Prostate gland (tissue), 2 donors: ENCODE results near the gene NASP. TPM values are rescaled to one million over a fixed set of nuclear protein-coding genes. Genes with fewer than 3 reads are reported as not detected.

Source experiments
- DNase-seq: peaks from one replicate; pipeline ENCODE4 v3.0.0-alpha.2; 2019; ENCODE audit warnings: low spot score
- H3K27ac ChIP-seq, 2 donors: fragments of 200-600 bp; sonication (generic); 2 replicates each; pipeline ENCODE4 v1.5.1; 2017 to 2019
- H3K27me3 ChIP-seq: fragments of 200-600 bp; sonication (generic); replicated peaks from 2 replicates; pipeline ENCODE4 v1.5.1; 2019; ENCODE audit not compliant: insufficient read depth
- H3K36me3 ChIP-seq, 2 donors: fragments of 200-600 bp; sonication (generic); 1 replicate in 1 of 2; 2 replicates in 1 of 2; pipeline versions ENCODE4 v1.5.1 to v1.8.1; 2017 to 2019
- H3K4me1 ChIP-seq: fragments of 200-600 bp; sonication (generic); replicated peaks from 2 replicates; pipeline ENCODE4 v1.5.1; 2019
- H3K4me3 ChIP-seq, 2 donors: fragments of 200-600 bp; sonication (generic); 2 replicates each; pipeline ENCODE4 v1.5.1; 2017 to 2019
- H3K9me3 ChIP-seq: fragments of 200-600 bp; sonication (generic); 2 replicates; pipeline ENCODE4 v1.5.1; 2017
- POLR2A ChIP-seq: fragments of 450-650 bp; IDR thresholded peaks from one replicate; pipeline ENCODE4 v1.6.1; 2016; ENCODE audit warnings: antibody characterized with exemption, mild to moderate bottlenecking
- POLR2AphosphoS5 ChIP-seq: sonication (generic); formaldehyde crosslinking; IDR thresholded peaks from one replicate; pipeline ENCODE4 v1.6.1; 2017; ENCODE audit warnings: antibody characterized with exemption
- WGBS: methylation state at CpG from one replicate; pipeline ENCODE4 v1.1.5; 2018; 5-methylcytosine and 5-hydroxymethylcytosine counted together
- intact Hi-C: fragments of 100-400 bp; cut with DNase I; formaldehyde crosslinking; loops from one replicate; pipeline ENCODE4 v1.14.2; 2022
- total RNA-seq, 2 donors: library from RNA; depleted of rRNA; stranded (reverse); fragments of >200 nt; gene quantifications; one replicate each; pipeline ENCODE4 v1.1.0, GENCODE V29; 2016
- TF ChIP-seq, protein P1 (sequence below), 4 experiments: fragments of 200-600 bp in 2 of 4; fragments of 450-650 bp in 2 of 4; sonication (generic) in 2 of 4; IDR thresholded peaks; 1 replicate in 3 of 4; 2 replicates in 1 of 4; pipeline ENCODE4 v1.5.1; 2016 to 2019; ENCODE audit warnings: antibody characterized with exemption in 4 of 4, mild to moderate bottlenecking in 2 of 4, moderate library complexity in 2 of 4

Gene NASP
- total RNA-seq, 2 donors from 2014 or later = 66.5 to 115 TPM

DNA sequence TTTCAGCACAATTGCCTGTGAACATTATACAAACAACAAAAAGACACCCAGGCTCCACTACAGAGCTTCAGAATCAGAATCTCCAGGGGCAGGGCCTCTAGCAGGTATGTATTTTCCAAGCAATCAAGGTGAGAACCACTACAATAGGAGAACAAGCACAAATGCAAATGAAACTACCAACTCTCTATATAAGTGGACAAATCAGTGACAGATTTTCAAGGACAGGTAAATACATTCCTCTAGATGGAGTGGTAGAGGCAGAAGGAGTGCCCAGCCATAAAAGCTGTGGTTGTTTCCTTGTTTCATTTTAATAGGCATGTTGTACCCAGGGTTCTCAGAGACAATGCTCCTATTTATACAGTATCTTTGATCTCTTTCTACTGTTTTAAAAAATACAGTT is 60.1 kb downstream of the NASP start:
- no peaks in the 10 kb centered on the region for H3K27me3 ChIP-seq
- H3K36me3 ChIP-seq = peaks cover 0 to 3% of the 10 kb centered on the region in 2 donors
- H3K4me1 ChIP-seq = peaks cover 3% of the 10 kb centered on the region
- peak; percentile 85 for TF ChIP-seq POLR2AphosphoS5
- no peak for TF ChIP-seq POLR2A
- TF ChIP-seq, protein P1, sequence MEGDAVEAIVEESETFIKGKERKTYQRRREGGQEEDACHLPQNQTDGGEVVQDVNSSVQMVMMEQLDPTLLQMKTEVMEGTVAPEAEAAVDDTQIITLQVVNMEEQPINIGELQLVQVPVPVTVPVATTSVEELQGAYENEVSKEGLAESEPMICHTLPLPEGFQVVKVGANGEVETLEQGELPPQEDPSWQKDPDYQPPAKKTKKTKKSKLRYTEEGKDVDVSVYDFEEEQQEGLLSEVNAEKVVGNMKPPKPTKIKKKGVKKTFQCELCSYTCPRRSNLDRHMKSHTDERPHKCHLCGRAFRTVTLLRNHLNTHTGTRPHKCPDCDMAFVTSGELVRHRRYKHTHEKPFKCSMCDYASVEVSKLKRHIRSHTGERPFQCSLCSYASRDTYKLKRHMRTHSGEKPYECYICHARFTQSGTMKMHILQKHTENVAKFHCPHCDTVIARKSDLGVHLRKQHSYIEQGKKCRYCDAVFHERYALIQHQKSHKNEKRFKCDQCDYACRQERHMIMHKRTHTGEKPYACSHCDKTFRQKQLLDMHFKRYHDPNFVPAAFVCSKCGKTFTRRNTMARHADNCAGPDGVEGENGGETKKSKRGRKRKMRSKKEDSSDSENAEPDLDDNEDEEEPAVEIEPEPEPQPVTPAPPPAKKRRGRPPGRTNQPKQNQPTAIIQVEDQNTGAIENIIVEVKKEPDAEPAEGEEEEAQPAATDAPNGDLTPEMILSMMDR (IDR thresholded peaks at IDR 0.05) = peak in 3 of 4 experiments; percentile 32 to 49 (median 48)
- H3K9me3 ChIP-seq = no peaks in the 10 kb centered on the region
- H3K27ac ChIP-seq = peak overlapping the region; percentile 50 to 52
- intact Hi-C loops = no loop called here
- no peak overlapping the region for H3K4me3 ChIP-seq
- DNase-seq = peak; percentile 59

DNA sequence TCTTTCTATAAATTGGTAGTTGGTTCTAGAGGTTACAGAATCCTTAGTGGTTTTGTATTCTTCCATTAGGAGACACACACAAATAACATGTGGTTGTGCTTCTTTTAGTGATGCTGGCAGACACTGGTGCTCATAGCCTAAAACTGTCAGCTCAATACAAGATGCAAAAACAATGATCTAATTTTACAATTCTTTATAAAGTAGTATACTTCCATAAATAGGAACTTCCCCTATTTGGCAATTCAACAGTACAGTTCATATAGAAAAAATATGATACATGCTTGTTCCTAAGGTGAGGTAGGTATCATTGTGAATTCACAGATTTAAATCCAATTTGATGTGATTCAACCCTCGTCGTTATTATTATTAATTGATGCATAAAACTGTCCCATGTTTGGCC is 60.8 kb downstream of the NASP start:
- no peaks in the 10 kb centered on the region for H3K9me3 ChIP-seq
- intact Hi-C loops = no loop called here
- no peak for TF ChIP-seq POLR2AphosphoS5
- TF ChIP-seq, protein P1 (IDR thresholded peaks at IDR 0.05) = no peak
- no peak for TF ChIP-seq POLR2A
- H3K4me1 ChIP-seq = peaks cover 3% of the 10 kb centered on the region
- peak overlapping the region in 1 of 2 donors; percentile 50 for H3K27ac ChIP-seq
- H3K27me3 ChIP-seq = no peaks in the 10 kb centered on the region
- no peak overlapping the region for H3K4me3 ChIP-seq
- WGBS = 73% methylated on average over 2 of the region's 2 CpGs
- no peak for DNase-seq
- H3K36me3 ChIP-seq = no peaks in the 10 kb centered on the region

DNA sequence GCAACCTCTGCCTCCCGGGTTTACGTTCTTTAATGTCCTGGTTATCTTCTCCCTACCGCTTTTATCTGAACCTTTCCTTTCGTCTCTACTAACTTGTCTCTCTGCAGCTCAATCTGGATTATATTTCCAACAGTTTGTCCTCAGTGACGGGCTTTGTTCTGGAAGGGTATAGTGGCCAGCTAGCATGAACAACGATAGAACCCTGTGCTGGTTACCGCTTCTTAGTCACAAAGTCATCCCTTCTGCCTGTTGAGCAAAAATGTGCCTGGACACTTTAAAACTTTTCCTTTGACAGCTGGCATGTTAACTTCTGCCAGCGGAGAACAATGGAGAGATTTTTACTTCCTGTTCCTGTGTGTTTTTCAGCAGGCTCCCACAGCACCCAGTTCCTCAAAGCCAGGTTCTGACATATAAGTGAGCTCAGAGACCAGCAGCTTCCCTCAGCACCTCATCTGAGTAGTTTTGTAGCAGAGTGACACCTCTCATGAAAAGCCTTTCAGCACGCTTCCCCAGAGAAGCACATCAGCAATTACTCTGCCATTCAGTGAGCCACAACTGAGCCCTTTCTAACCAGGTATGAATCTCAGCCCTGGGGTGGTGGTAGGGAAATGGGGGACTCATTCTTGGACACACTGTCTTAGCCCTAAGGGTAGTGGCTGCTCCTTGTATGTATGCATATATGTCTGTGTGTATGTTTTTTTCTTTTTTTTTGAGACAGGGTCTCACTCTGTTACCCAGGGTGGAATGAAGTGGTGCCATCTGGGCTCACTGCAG is 63.6 kb downstream of the NASP start:
- H3K36me3 ChIP-seq = peaks cover 0 to 4% of the 10 kb centered on the region in 2 donors
- WGBS = 58% methylated on average over 9 of the region's 9 CpGs
- H3K4me3 ChIP-seq = no peak overlapping the region
- H3K4me1 ChIP-seq = peaks cover 3% of the 10 kb centered on the region
- no peak for TF ChIP-seq POLR2A
- peak; percentile 39 for TF ChIP-seq POLR2AphosphoS5
- no peaks in the 10 kb centered on the region for H3K9me3 ChIP-seq
- H3K27me3 ChIP-seq = no peaks in the 10 kb centered on the region
- intact Hi-C loops = no loop called here
- H3K27ac ChIP-seq = peak overlapping the region; percentile 7 to 38
- DNase-seq = peak; percentile 40

DNA sequence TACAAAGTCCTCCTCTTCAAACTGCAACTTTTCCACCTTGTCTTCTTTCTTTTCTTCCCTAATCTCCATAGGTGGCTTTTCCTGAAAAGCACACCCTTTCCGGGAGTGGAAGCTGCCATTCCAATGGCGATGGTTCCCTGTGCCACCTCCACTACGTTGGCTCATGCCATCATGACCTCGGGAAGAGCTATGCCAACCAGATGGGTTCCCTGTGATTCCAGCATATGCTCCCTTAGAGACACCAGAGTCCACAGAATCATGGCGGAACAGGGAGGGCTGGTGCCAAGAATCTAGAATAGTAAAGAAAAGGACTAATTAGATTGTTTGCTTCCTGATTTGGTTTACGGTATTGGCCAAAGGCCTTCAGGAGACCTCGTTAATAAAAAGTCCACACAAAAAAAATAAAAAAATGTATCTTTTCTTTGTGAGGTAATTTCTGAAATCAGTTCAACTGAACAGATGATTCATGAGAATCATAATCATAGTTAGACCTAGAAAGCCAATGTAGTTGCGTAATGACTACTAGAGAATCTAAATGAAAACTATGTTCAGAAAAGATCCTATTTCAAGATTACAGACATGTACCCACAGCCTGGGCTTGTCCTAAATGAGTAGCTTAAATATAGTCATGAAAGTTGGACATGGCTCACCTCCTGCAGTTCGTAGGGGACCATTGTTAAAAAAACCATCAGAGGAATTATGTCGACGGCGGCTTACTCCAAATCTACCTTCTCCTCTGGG is 70.9 kb downstream of the NASP start:
- Histone ChIP-seq H3K4me1 (no peaks in the 10 kb centered on the region), H3K4me3 (no peak overlapping the region), H3K9me3 (no peaks in the 10 kb centered on the region), H3K36me3 (peaks cover 4 to 10% of the 10 kb centered on the region in 2 donors), H3K27ac (no peak overlapping the region), H3K27me3 (no peaks in the 10 kb centered on the region)
- 92% methylated on average over 12 of the region's 12 CpGs for WGBS
- DNase-seq = no peak
- intact Hi-C loops = no loop called here
- TF ChIP-seq POLR2A = no peak
- TF ChIP-seq POLR2AphosphoS5 = no peak
- TF ChIP-seq, protein P1 (IDR thresholded peaks at IDR 0.05) = no peak

DNA sequence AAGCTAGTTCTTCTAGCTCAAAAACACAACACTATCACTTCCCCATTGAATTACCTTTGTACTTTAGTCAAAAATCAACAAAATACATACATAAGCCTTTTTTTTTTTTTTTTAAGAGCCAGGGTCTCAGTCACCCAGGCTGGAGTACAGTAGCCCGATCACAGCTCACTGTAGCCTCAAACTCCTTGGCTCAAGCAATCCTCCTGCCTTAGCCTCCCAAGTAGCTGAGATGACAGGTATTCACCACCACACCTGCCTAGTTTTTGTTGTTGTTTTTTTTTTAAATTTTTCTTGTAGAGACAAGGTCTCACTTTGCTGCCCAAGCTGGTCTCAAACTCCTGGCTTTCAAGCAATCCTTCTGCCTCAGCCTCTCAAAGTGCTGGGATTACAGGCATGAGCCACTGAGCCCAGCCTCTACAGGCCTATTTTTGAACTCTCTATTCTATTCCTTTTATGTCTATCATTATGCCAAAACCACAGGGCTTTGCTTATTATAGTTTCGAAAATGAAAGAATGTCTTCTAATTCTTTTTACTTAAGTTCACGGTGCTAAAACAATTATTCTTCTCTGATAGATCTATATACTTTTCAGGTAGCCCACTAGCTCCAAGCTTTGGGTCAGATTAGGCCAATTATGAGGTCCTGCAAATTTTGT is 72.9 kb downstream of the NASP start:
- no peak overlapping the region for H3K27ac ChIP-seq
- H3K4me1 ChIP-seq = no peaks in the 10 kb centered on the region
- intact Hi-C loops = no loop called here
- TF ChIP-seq POLR2AphosphoS5 (no peak), POLR2A (no peak)
- TF ChIP-seq, protein P1 (IDR thresholded peaks at IDR 0.05) = no peak
- no peak overlapping the region for H3K4me3 ChIP-seq
- peaks cover 0 to 18% of the 10 kb centered on the region in 2 donors for H3K36me3 ChIP-seq
- 98% methylated on average over 3 of the region's 3 CpGs for whole genome bisulfite sequencing
- H3K27me3 ChIP-seq = no peaks in the 10 kb centered on the region
- no peak for DNase-seq
- no peaks in the 10 kb centered on the region for H3K9me3 ChIP-seq
